MCF 10A (cell line): ENCODE data around the gene IMPDH2. TPM values are rescaled to one million over a fixed set of nuclear protein-coding genes. Genes with fewer than 3 reads are reported as not detected.

Source experiments
- BruUV-seq: library from RNA; stranded (reverse); fragments of 400-500 nt; replicated peaks from 2 replicates; lab custom pipeline; 2021; lab: Mats Ljungman, UMichigan
- CTCF ChIA-PET: fragments of 300-600 bp; sonication (Branson Sonifier 250); formaldehyde crosslinking; extraction: SDS; loops from one replicate; lab custom pipeline; 2021; ENCODE audit warnings: antibody characterized with exemption, inconsistent platforms; lab: Yijun Ruan, JAX
- POLR2A ChIA-PET: fragments of 300-600, 350-650 bp; sonication (Branson Sonifier 250); formaldehyde crosslinking; extraction: SDS; loops from one replicate; lab custom pipeline; 2020; ENCODE audit warnings: antibody characterized with exemption, inconsistent platforms; lab: Yijun Ruan, JAX
- DNase-seq: peaks from one replicate; pipeline ENCODE4 v3.0.0-alpha.2; 2018; ENCODE audit not compliant: unreplicated experiment
- H3K27ac Mint-ChIP-seq: one replicate; pipeline ENCODE4 v1.8.0; 2022; ENCODE audit warnings: mild to moderate bottlenecking, low read depth, mixed read lengths; ENCODE audit not compliant: unreplicated experiment
- H3K27me3 Mint-ChIP-seq: one replicate; pipeline ENCODE4 v1.8.0; 2022; ENCODE audit warnings: mixed read lengths; ENCODE audit not compliant: insufficient read depth, unreplicated experiment
- H3K36me3 Mint-ChIP-seq: one replicate; pipeline ENCODE4 v1.8.0; 2022; ENCODE audit warnings: mild to moderate bottlenecking, moderate library complexity, mixed read lengths; ENCODE audit not compliant: insufficient read depth, unreplicated experiment
- H3K4me1 Mint-ChIP-seq: one replicate; pipeline ENCODE4 v1.8.0; 2022; ENCODE audit warnings: mixed read lengths; ENCODE audit not compliant: insufficient read depth, unreplicated experiment
- H3K4me3 Mint-ChIP-seq: one replicate; pipeline ENCODE4 v1.8.0; 2022; ENCODE audit warnings: mild to moderate bottlenecking, moderate library complexity, mixed read lengths; ENCODE audit not compliant: unreplicated experiment
- H3K9me3 Mint-ChIP-seq: one replicate; pipeline ENCODE4 v1.8.0; 2022; ENCODE audit warnings: mixed read lengths; ENCODE audit not compliant: unreplicated experiment
- CTCF ChIP-seq: fragments of 200-600 bp; IDR thresholded peaks from one replicate; pipeline ENCODE4 v1.8.0; 2022; ENCODE audit warnings: antibody characterized with exemption, mild to moderate bottlenecking; ENCODE audit not compliant: unreplicated experiment
- intact Hi-C: fragments of 100-400 bp; cut with micrococcal nuclease; formaldehyde crosslinking; loops from 2 replicates; pipeline ENCODE4 v1.14.1; 2022
- total RNA-seq: library from RNA; stranded (reverse); gene quantifications from 2 replicates; pipeline ENCODE4 v1.2.3, GENCODE V29; 2022

Gene IMPDH2
- total RNA-seq, 1 experiment from 2014 or later = 476 TPM

DNA sequence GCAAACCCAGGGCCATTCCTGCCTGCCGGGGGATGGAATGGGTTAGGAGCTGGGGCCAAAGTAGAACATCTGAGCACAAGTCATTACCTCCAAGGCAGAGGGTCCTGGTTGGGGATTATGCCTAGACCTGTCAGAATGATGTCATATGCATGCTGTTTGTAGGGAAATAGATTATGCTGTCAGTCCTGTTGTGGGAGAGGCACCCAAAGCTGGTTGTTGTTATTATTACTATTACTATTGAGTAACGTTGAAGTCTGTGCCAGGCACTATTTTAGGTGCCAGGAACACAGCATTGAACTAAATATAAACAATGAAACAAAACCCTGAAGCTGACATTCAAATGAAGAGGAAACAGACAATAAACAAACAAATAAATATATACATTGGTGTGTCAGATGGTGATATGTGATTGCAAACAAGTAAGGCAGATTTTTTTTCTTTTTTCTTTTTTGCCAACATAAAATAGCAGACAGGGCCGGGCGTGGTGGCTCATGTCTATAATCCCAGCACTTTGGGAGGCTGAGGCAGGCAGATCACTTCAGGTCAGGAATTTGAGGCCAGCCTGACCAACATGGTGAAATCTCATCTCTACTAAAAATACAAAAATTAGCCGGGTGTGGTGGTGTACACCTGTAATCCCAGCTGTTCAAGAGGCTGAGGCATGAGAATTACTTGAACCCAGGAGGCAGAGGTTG lies 37.2 kb downstream of the IMPDH2 start:
- H3K27ac Mint-ChIP-seq = no peak overlapping the region
- POLR2A ChIA-PET = interaction anchor here (0.8 to 7.4 kb wide), 7 partner anchors 13 to 101 kb away, joined by 3 to 131 read pairs (median 5); partner anchors contain the start of genes DALRD3, IMPDH2, NDUFAF3 and WDR6
- H3K36me3 Mint-ChIP-seq = peaks cover 8% of the 10 kb centered on the region
- H3K27me3 Mint-ChIP-seq = no peaks in the 10 kb centered on the region
- CTCF ChIA-PET = interaction anchor here (0.8 to 1.3 kb wide), 4 partner anchors 13 to 458 kb away, joined by 3 to 6 read pairs (median 4); partner anchors contain the start of gene NDUFAF3
- no peak for DNase-seq
- no peaks in the 10 kb centered on the region for H3K9me3 Mint-ChIP-seq
- H3K4me1 Mint-ChIP-seq = peaks cover 29% of the 10 kb centered on the region
- BruUV-seq = TSS peak; percentile 23
- TF ChIP-seq CTCF = no peak
- intact Hi-C loops = no loop called here
- H3K4me3 Mint-ChIP-seq = peak overlapping the region; percentile 89

DNA sequence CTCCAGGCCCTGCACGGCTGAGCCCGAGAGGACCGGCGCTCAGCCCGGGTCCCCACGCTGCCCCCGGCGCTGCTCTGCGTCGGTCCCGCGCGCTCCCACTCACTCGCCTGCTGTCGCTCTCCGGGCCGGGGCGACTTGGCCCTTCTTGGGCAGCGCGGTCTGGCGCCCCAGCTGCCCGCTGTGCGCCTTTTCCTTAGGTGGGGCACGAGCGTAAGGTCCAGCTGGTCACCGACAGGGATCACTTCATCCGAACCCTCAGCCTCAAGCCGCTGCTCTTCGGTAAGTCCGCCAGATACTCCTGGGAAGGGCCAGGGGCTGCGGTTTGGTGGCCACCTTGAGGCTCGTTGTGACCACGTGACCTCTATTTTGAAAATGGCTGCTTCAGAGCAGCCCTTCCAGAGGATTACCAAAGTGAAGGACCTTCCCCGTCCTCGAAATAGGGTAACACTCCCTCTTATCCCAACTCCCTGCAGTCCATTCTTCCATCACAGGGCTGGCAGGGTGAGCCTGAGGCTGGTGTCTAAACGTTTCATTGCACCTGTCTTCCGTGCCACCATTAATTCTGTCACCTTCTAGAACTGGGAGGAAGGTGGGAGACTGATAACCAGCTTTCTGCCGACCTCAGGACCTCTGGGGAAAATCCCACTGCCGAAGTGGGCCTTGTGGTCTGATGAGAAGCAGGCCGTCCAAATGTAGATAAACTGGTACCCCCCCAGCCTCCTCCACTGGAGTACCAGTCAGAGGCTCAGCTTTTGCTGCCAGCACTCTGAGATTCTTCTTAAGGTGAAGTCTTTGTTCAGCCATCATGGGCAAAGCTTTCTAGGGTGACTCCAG lies 38.3 kb downstream of the IMPDH2 start:
- TF ChIP-seq CTCF = no peak
- Mint-ChIP-seq H3K9me3 (no peaks in the 10 kb centered on the region), H3K36me3 (peaks cover 16% of the 10 kb centered on the region), H3K27me3 (no peaks in the 10 kb centered on the region), H3K4me3 (peak overlapping the region; percentile 89), H3K4me1 (peaks cover 29% of the 10 kb centered on the region), H3K27ac (no peak overlapping the region)
- no TSS peak for BruUV-seq
- no peak for DNase-seq
- ChIA-PET POLR2A (interaction anchor here (0.6 to 7.4 kb wide), 10 partner anchors 16 to 557 kb away, joined by 3 to 131 read pairs (median 4); partner anchors contain the start of genes DALRD3, IMPDH2, NDUFAF3 and QRICH1), CTCF (interaction anchor here (1.1 to 5.7 kb wide), 4 partner anchors 17 to 459 kb away, joined by 3 to 38 read pairs (median 4); partner anchors contain the start of genes NDUFAF3 and WDR6)
- intact Hi-C loops = no loop called here

GRCh38 chr3:48989796-48990635 lies 39.2 kb downstream of the IMPDH2 start, which contains the start of gene P4HTM:
Gene P4HTM (plus strand): TSS chr3:48990241. CDS start chr3:48990257, 16 bp downstream.
- Mint-ChIP-seq H3K4me3 (peak within 1 kb of the TSS; percentile 89), H3K36me3 (peaks cover 12% of the 10 kb centered on the region), H3K27me3 (no peaks in the 10 kb centered on the region), H3K9me3 (no peaks in the 10 kb centered on the region), H3K27ac (peak within 1 kb of the TSS; percentile 71), H3K4me1 (peaks cover 29% of the 10 kb centered on the region)
- BruUV-seq = no TSS peak
- CTCF ChIA-PET = interaction anchor here (0.7 to 5.7 kb wide), 12 partner anchors 9 to 459 kb away, joined by 3 to 38 read pairs (median 3); partner anchors contain the start of genes DALRD3, IMPDH2, NDUFAF3 and QRICH1
- POLR2A ChIA-PET = interaction anchor here (0.7 to 7.4 kb wide), 12 partner anchors 10 to 361 kb away, joined by 3 to 131 read pairs (median 4); partner anchors contain the start of genes ARIH2, DALRD3, IMPDH2 and LAMB2
- DNase-seq = peak; percentile 82
- intact Hi-C loops = loop anchor here (2.0 kb wide), 3 partner anchors 17 to 459 kb away; partner anchors contain the start of gene WDR6
- peak; percentile 13 for TF ChIP-seq CTCF
